SK-N-SH (cell line): ENCODE data around the gene ZNF280A. TPM values are rescaled to one million over a fixed set of nuclear protein-coding genes. Genes with fewer than 3 reads are reported as not detected.

Experiments used
- CTCF ChIA-PET: fragments of 300-600, 350-600 bp; formaldehyde crosslinking; extraction: SDS; loops from one replicate; lab custom pipeline; 2021; lab: Yijun Ruan, JAX
- POLR2A ChIA-PET: fragments of 350-600 bp; sonication (Branson Sonifier 250); formaldehyde crosslinking; extraction: SDS; loops from one replicate; lab custom pipeline; 2020; ENCODE audit warnings: antibody characterized with exemption, inconsistent platforms; lab: Yijun Ruan, JAX
- DNase-seq: peaks from one replicate; pipeline ENCODE4 v3.0.0; 2012
- H2AFZ ChIP-seq: fragments of 200-600 bp; sonication (generic); 2 replicates; pipeline ENCODE4 v1.8.1; 2016; ENCODE audit warnings: antibody characterized with exemption, mild to moderate bottlenecking, low read depth
- H3F3A ChIP-seq: fragments of 200-600 bp; sonication (generic); replicated peaks from 2 replicates; pipeline ENCODE3; 2016; ENCODE audit warnings: antibody characterized with exemption, mild to moderate bottlenecking; ENCODE audit not compliant: insufficient read depth
- H3K27ac ChIP-seq, 2 experiments: fragments of 200-500 bp in 1 of 2; fragments of 200-600 bp in 1 of 2; sonication (Bioruptor generic) in 1 of 2; sonication (generic), shearing (Covaris generic) in 1 of 2; 2 replicates each; pipeline versions ENCODE4 v1.5.1 to v1.6.1; 2014 to 2016; ENCODE audit warnings: low read depth in 2 of 2, inconsistent platforms in 1 of 2, low read length in 1 of 2, mild to moderate bottlenecking in 1 of 2, mixed read lengths in 1 of 2
- H3K27me3 ChIP-seq: fragments of 200-600 bp; sonication (generic), shearing (Covaris generic); 2 replicates; pipeline ENCODE4 v1.6.1; 2016; ENCODE audit warnings: mixed run types; ENCODE audit not compliant: insufficient read depth
- H3K36me3 ChIP-seq, 2 experiments: fragments of 200-500 bp in 1 of 2; fragments of 200-600 bp in 1 of 2; sonication (Bioruptor generic) in 1 of 2; sonication (generic) in 1 of 2; replicated peaks in 1 of 2; 2 replicates each; pipeline versions ENCODE3 to v1.5.1; 2014 to 2016; ENCODE audit warnings: low read length in 1 of 2, mild to moderate bottlenecking in 1 of 2; ENCODE audit not compliant: insufficient read depth in 2 of 2, control insufficient read depth in 1 of 2
- H3K4me1 ChIP-seq, 2 experiments: fragments of 200-500 bp in 1 of 2; fragments of 200-600 bp in 1 of 2; sonication (Bioruptor generic) in 1 of 2; sonication (generic), shearing (Covaris generic) in 1 of 2; 2 replicates each; pipeline versions ENCODE4 v1.5.1 to v1.6.1; 2014 to 2016; ENCODE audit warnings: low read depth in 1 of 2, low read length in 1 of 2, mixed run types in 1 of 2; ENCODE audit not compliant: insufficient read depth in 2 of 2, control insufficient read depth in 1 of 2
- H3K4me2 ChIP-seq: fragments of 200-600 bp; sonication (generic), shearing (Covaris generic); 2 replicates; pipeline ENCODE4 v1.6.1; 2017; ENCODE audit warnings: mixed run types
- H3K4me3 ChIP-seq, 2 experiments: fragments of 200-500 bp in 1 of 2; fragments of 200-600 bp in 1 of 2; sonication (Bioruptor generic) in 1 of 2; sonication (generic), shearing (Covaris generic) in 1 of 2; 2 replicates each; pipeline versions ENCODE4 v1.5.1 to v1.8.1; 2014 to 2016; ENCODE audit warnings: low read depth in 2 of 2, inconsistent platforms in 1 of 2, low read length in 1 of 2, mild to moderate bottlenecking in 1 of 2, mixed read lengths in 1 of 2, moderate library complexity in 1 of 2
- H3K79me2 ChIP-seq: fragments of 200-600 bp; sonication (generic); 2 replicates; pipeline ENCODE4 v1.8.1; 2017; ENCODE audit warnings: mild to moderate bottlenecking; ENCODE audit not compliant: insufficient read depth
- H3K9ac ChIP-seq: fragments of 200-600 bp; sonication (generic); 2 replicates; pipeline ENCODE4 v1.6.1; 2017; ENCODE audit warnings: mixed run types
- H3K9me2 ChIP-seq: fragments of 200-600 bp; sonication (generic); 2 replicates; pipeline ENCODE4 v1.6.1; 2017; ENCODE audit warnings: mixed run types
- H3K9me3 ChIP-seq: fragments of 200-600 bp; sonication (generic); 2 replicates; pipeline ENCODE4 v1.6.1; 2017; ENCODE audit warnings: mixed run types, mild to moderate bottlenecking, moderate library complexity
- H4K20me1 ChIP-seq: fragments of 200-600 bp; sonication (generic); 2 replicates; pipeline ENCODE4 v1.6.1; 2017; ENCODE audit warnings: mild to moderate bottlenecking, mixed run types; ENCODE audit not compliant: insufficient read depth
- CHD2 ChIP-seq: fragments of 150-350 bp; IDR thresholded peaks from 2 replicates; pipeline ENCODE4 v1.6.1; 2018; ENCODE audit warnings: low read length; ENCODE audit not compliant: partially characterized antibody
- ELF1 ChIP-seq: IDR thresholded peaks from 2 replicates; pipeline ENCODE4 v1.4.0; 2012
- EP300 ChIP-seq, 2 experiments: IDR thresholded peaks; 2 replicates each; pipeline versions ENCODE4 v1.4.0 to v1.6.1; 2012; ENCODE audit warnings: borderline replicate concordance in 1 of 2, low read depth in 1 of 2, low read length in 1 of 2
- EZH2phosphoT487 ChIP-seq: fragments of 200-600 bp; sonication (generic); IDR thresholded peaks from 2 replicates; pipeline ENCODE4 v1.6.1; 2017; ENCODE audit warnings: low read depth, mixed run types, mild to moderate bottlenecking, antibody characterized with exemption, moderate library complexity, borderline replicate concordance
- FOXJ3 ChIP-seq: sonication (generic); formaldehyde crosslinking; IDR thresholded peaks from 2 replicates; pipeline ENCODE4 v1.5.1; 2020; ENCODE audit warnings: mild to moderate bottlenecking, missing genetic modification reagents
- FOXM1 ChIP-seq: IDR thresholded peaks from 2 replicates; pipeline ENCODE4 v1.4.0; 2012; ENCODE audit warnings: low read depth, mild to moderate bottlenecking
- GATA2 ChIP-seq: sonication (generic); formaldehyde crosslinking; IDR thresholded peaks from 2 replicates; pipeline ENCODE4 v1.5.0; 2020; ENCODE audit warnings: mild to moderate bottlenecking, missing genetic modification reagents
- MAX ChIP-seq: IDR thresholded peaks from 2 replicates; pipeline ENCODE4 v1.4.0; 2012; ENCODE audit warnings: low read depth
- MXI1 ChIP-seq: IDR thresholded peaks from 2 replicates; pipeline ENCODE4 v1.6.1; 2012; ENCODE audit warnings: mild to moderate bottlenecking, low read depth, low read length, improper control_type of control experiment
- NFIC ChIP-seq: IDR thresholded peaks from 2 replicates; pipeline ENCODE4 v1.4.0; 2012; ENCODE audit warnings: borderline replicate concordance
- NRF1 ChIP-seq: IDR thresholded peaks from 2 replicates; pipeline ENCODE4 v1.6.1; 2012; ENCODE audit warnings: low read depth, mild to moderate bottlenecking, low read length
- RAD21 ChIP-seq: IDR thresholded peaks from 2 replicates; pipeline ENCODE4 v1.6.1; 2012; ENCODE audit warnings: mild to moderate bottlenecking, low read length
- RFX5 ChIP-seq: IDR thresholded peaks from 2 replicates; pipeline ENCODE4 v1.6.1; 2012; ENCODE audit warnings: mild to moderate bottlenecking, improper control_type of control experiment, low read length
- SMC3 ChIP-seq: IDR thresholded peaks from 2 replicates; pipeline ENCODE4 v1.6.1; 2012; ENCODE audit warnings: low read depth, low read length, improper control_type of control experiment
- TAF1 ChIP-seq: IDR thresholded peaks from 2 replicates; pipeline ENCODE4 v1.6.1; 2012; ENCODE audit warnings: low read depth, mild to moderate bottlenecking, low read length, moderate library complexity, borderline replicate concordance
- YY1 ChIP-seq: IDR thresholded peaks from 2 replicates; pipeline ENCODE4 v1.4.0; 2012; ENCODE audit warnings: low read depth, mild to moderate bottlenecking
- ZBTB33 ChIP-seq: IDR thresholded peaks from 2 replicates; pipeline ENCODE4 v1.4.0; 2012; ENCODE audit warnings: low read depth, borderline replicate concordance
- WGBS: methylation state at CpG from one replicate; pipeline ENCODE4 v1.1.6; 2017; ENCODE audit warnings: low lambda C conversion rate; 5-methylcytosine and 5-hydroxymethylcytosine counted together
- polyA plus RNA-seq, 3 experiments: library from polyadenylated mRNA; depleted of rRNA; stranded (reverse); fragments of >200 nt; gene quantifications; 2 replicates each; pipeline ENCODE4 v1.2.3, GENCODE V29; 2012

Gene ZNF280A
- polyA plus RNA-seq, 1 of the 3 experiments (the other 2 are of a cell fraction), result not detected

DNA sequence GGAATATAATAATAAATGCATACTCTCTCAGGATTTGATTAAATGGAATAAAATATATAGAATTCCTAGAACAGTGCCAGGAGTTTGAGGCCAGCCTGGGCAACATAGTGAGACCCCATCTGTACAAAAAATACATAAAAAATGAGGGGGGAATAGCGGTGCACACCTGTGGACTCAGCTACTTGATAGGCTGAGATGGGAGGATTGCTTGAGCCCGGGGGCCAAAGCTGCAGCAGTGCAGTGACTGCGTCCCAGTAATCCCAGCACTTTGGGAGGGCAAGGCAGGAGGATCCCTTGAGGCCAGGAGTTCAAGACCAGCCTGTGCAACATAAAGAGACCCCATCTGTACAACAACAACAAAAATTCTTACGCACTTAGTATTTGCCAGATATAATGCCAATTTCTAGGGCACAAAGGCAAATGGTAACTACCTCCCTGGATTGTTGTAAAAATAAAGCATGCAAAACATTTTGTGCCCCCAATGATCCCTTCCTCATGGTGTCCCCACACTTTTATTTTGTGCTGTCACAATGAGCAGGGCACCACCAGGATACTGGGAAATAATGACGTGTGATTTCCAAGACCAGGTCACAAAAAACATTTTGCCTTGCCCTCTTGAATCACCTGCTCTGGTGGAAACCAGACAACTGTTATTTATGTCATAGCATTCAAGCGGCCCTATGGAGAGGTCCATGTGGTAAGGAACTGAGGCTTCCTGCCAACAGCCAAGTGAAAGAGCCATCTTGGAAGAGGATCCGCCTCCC lies 18.3 kb upstream of the ZNF280A start:
- Histone ChIP-seq H3K9ac (no peak overlapping the region), H3K9me2 (no peaks in the 10 kb centered on the region), H4K20me1 (no peaks in the 10 kb centered on the region), H3K4me2 (no peak overlapping the region), H3K36me3 (no peaks in the 10 kb centered on the region), H3K4me1 (no peaks in the 10 kb centered on the region), H3K9me3 (no peaks in the 10 kb centered on the region), H2AFZ (no peak overlapping the region), H3F3A (no peaks in the 10 kb centered on the region)
- no peak for DNase-seq
- TF ChIP-seq RAD21 (no peak), CHD2 (no peak), YY1 (no peak), MXI1 (no peak), FOXJ3 (CRISPR knock-in tag) (no peak), TAF1 (no peak), FOXM1 (no peak), MAX (no peak), GATA2 (CRISPR knock-in tag) (no peak), ELF1 (no peak), EZH2phosphoT487 (no peak), ZBTB33 (no peak), NRF1 (no peak)
- TF ChIP-seq, all 33 proteins: peak for 0
- ChIA-PET CTCF (interaction anchor here (1.1 kb wide), 1 partner anchor 20 kb away, joined by 4 read pairs; the partner anchor contains the start of gene PRAME), POLR2A (no interaction called here)
- Histone ChIP-seq H3K27me3 (no peaks in the 10 kb centered on the region), H3K27ac (no peak overlapping the region), H3K4me3 (no peak overlapping the region), H3K79me2 (no peaks in the 10 kb centered on the region)
- 74% methylated on average over 7 of the region's 7 CpGs for WGBS

GRCh38 chr22:22536916-22537315 lies 16.8 kb upstream of the ZNF280A start:
- no peaks in the 10 kb centered on the region for H3K9me2 ChIP-seq
- H3K27me3 ChIP-seq, result no peaks in the 10 kb centered on the region
- H3K4me2 ChIP-seq, result no peak overlapping the region
- H3K79me2 ChIP-seq, result no peaks in the 10 kb centered on the region
- POLR2A ChIA-PET, result no interaction called here
- no peak for DNase-seq
- H3K9ac ChIP-seq, result no peak overlapping the region
- TF ChIP-seq CHD2, result no peak
- no peak for TF ChIP-seq RFX5
- no peak for TF ChIP-seq EP300 (IDR thresholded peaks at IDR 0.05; ENCODE audit: borderline replicate concordance in 1 of 2, low read depth in 1 of 2, low read length in 1 of 2)
- TF ChIP-seq ZBTB33, result no peak
- no peak for TF ChIP-seq SMC3
- TF ChIP-seq NFIC, result no peak
- no peak for TF ChIP-seq MXI1
- no peaks in the 10 kb centered on the region for H3K36me3 ChIP-seq
- 11% methylated on average over 1 of the region's 1 CpG for WGBS
- H3F3A ChIP-seq, result no peaks in the 10 kb centered on the region
- no peaks in the 10 kb centered on the region for H4K20me1 ChIP-seq
- no peak overlapping the region for H3K27ac ChIP-seq
- H2AFZ ChIP-seq, result no peak overlapping the region
- CTCF ChIA-PET, result no interaction called here
- H3K9me3 ChIP-seq, result no peaks in the 10 kb centered on the region
- H3K4me1 ChIP-seq, result no peaks in the 10 kb centered on the region
- H3K4me3 ChIP-seq, result no peak overlapping the region
